GM06990 (cell line): ENCODE data around the gene METRNL.
"Not testable (repeated sequence)": the region's sequence is repeated elsewhere in the genome, so short reads cannot be mapped to it uniquely, and the experiment has no call there.

Experiments
- DNase-seq: peaks from one replicate; pipeline ENCODE4 v3.0.0-alpha.2; 2011; ENCODE audit not compliant: insufficient read length; ENCODE audit errors: extremely low read depth
- H3K27me3 ChIP-seq: replicated peaks from 2 replicates; pipeline ENCODE4 v1.6.0; 2011; ENCODE audit warnings: low read length; ENCODE audit not compliant: control insufficient read depth, insufficient read depth
- H3K36me3 ChIP-seq: 2 replicates; pipeline ENCODE4 v1.5.1; 2011; ENCODE audit warnings: low read length; ENCODE audit not compliant: control insufficient read depth, insufficient read depth
- H3K4me3 ChIP-seq: replicated peaks from 2 replicates; pipeline ENCODE4 v1.5.1; 2011; ENCODE audit warnings: low read depth, mild to moderate bottlenecking, control low read depth, low read length
- CTCF ChIP-seq: IDR thresholded peaks from 2 replicates; pipeline ENCODE4 v1.5.1; 2011; ENCODE audit warnings: low read length, control low read depth, mild to moderate bottlenecking, inconsistent platforms; ENCODE audit not compliant: insufficient read depth, poor library complexity, severe bottlenecking

Gene METRNL

GRCh38 chr17:83079352-83079747, at the start of gene METRNL:
TSS of gene METRNL (plus strand) at chr17:83079609. CDS start at chr17:83079816, 207 bp downstream.
- peak; percentile 43 for DNase-seq
- no peak for TF ChIP-seq CTCF
- H3K4me3 ChIP-seq = peak within 1 kb of the TSS; percentile 41
- no peaks in the 10 kb centered on the region for H3K36me3 ChIP-seq
- H3K27me3 ChIP-seq = peaks cover 5% of the 10 kb centered on the region

- no peak for DNase-seq
- no peak overlapping the region for H3K4me3 ChIP-seq
- no peaks in the 10 kb centered on the region for H3K36me3 ChIP-seq
- no peaks in the 10 kb centered on the region for H3K27me3 ChIP-seq
- TF ChIP-seq CTCF = no peak
These were observed 49.0 kb upstream of the METRNL start for GRCh38 chr17:83030432-83030831.

- no peak for DNase-seq
- no peak for TF ChIP-seq CTCF
- Histone ChIP-seq H3K36me3 (no peaks in the 10 kb centered on the region), H3K4me3 (no peak overlapping the region), H3K27me3 (no peaks in the 10 kb centered on the region)
These were observed 48.0 kb upstream of the METRNL start for GRCh38 chr17:83031321-83031945.

GRCh38 chr17:83031946-83032451, 47.4 kb upstream of the METRNL start:
- not testable (repeated sequence) for DNase-seq, H3K27me3 ChIP-seq, H3K4me3 ChIP-seq, H3K36me3 ChIP-seq

GRCh38 chr17:83032781-83033180, 46.6 kb upstream of the METRNL start:
- no peak for DNase-seq
- TF ChIP-seq CTCF = no peak
- no peaks in the 10 kb centered on the region for H3K27me3 ChIP-seq
- no peak overlapping the region for H3K4me3 ChIP-seq
- H3K36me3 ChIP-seq = no peaks in the 10 kb centered on the region; the same call in 1 of the 2 replicates

GRCh38 chr17:83034525-83034924, 44.9 kb upstream of the METRNL start:
- no peak for DNase-seq
- H3K27me3 ChIP-seq = no peaks in the 10 kb centered on the region
- H3K4me3 ChIP-seq = no peak overlapping the region
- no peak for TF ChIP-seq CTCF
- H3K36me3 ChIP-seq = no peaks in the 10 kb centered on the region; the same call in 1 of the 2 replicates
